DND-41 (cell line): ENCODE data around the gene SERINC2.

Source experiments
- ATAC-seq: fragments of 200-7000 bp; cut with Tn5 transposase; 3 replicates; pipeline ENCODE4 v1.9.1; 2021; ENCODE audit warnings: low read depth; ENCODE audit not compliant: insufficient read depth
- DNase-seq: peaks from one replicate; pipeline ENCODE4 v3.0.0-alpha.2; 2020
- H2AFZ ChIP-seq: 2 replicates; pipeline ENCODE4 v1.6.0; 2012; ENCODE audit warnings: low read depth, low read length
- H3K27ac ChIP-seq: 2 replicates; pipeline ENCODE4 v1.5.1; 2012; ENCODE audit warnings: low read length, inconsistent platforms
- H3K27me3 ChIP-seq: fragments of 200-600 bp; sonication (generic); 2 replicates; pipeline ENCODE4 v1.6.0; 2012; ENCODE audit warnings: low read length, mild to moderate bottlenecking, inconsistent platforms; ENCODE audit not compliant: insufficient read depth, poor library complexity
- H3K36me3 ChIP-seq: 2 replicates; pipeline ENCODE4 v1.5.1; 2012; ENCODE audit warnings: low read length, inconsistent platforms; ENCODE audit not compliant: insufficient read depth
- H3K4me1 ChIP-seq: 2 replicates; pipeline ENCODE4 v1.5.1; 2012; ENCODE audit warnings: mild to moderate bottlenecking, low read length; ENCODE audit not compliant: insufficient read depth
- H3K4me2 ChIP-seq: 2 replicates; pipeline ENCODE4 v1.6.0; 2012; ENCODE audit warnings: mild to moderate bottlenecking, moderate library complexity, low read length, inconsistent platforms; ENCODE audit not compliant: insufficient read depth
- H3K4me3 ChIP-seq, 2 experiments: fragments of 200-600 bp in 1 of 2; shearing (Covaris generic) in 1 of 2; 2 replicates each; pipeline ENCODE4 v1.5.1; 2012 to 2016; ENCODE audit warnings: inconsistent platforms in 2 of 2, low read length in 2 of 2, mild to moderate bottlenecking in 2 of 2, low read depth in 1 of 2, moderate library complexity in 1 of 2
- H3K79me2 ChIP-seq: 2 replicates; pipeline ENCODE4 v1.6.0; 2012; ENCODE audit warnings: low read length, inconsistent platforms; ENCODE audit not compliant: insufficient read depth
- H3K9ac ChIP-seq: 2 replicates; pipeline ENCODE4 v1.6.0; 2012; ENCODE audit warnings: low read depth, mild to moderate bottlenecking, inconsistent platforms, low read length, moderate library complexity
- H3K9me3 ChIP-seq: 2 replicates; pipeline ENCODE4 v1.5.1; 2012; ENCODE audit warnings: low read length, moderate library complexity, mild to moderate bottlenecking, inconsistent platforms; ENCODE audit not compliant: insufficient read depth, severe bottlenecking
- H4K20me1 ChIP-seq: 2 replicates; pipeline ENCODE4 v1.6.0; 2012; ENCODE audit warnings: low read length; ENCODE audit not compliant: insufficient read depth
- CTCF ChIP-seq: IDR thresholded peaks from 2 replicates; pipeline ENCODE4 v1.5.1; 2012; ENCODE audit warnings: borderline replicate concordance, low read length, moderate library complexity, mild to moderate bottlenecking; ENCODE audit not compliant: poor library complexity, severe bottlenecking; ENCODE audit errors: extremely low read depth
- EZH2 ChIP-seq: IDR thresholded peaks from 3 replicates; pipeline ENCODE4 v1.6.1; 2012; ENCODE audit warnings: borderline replicate concordance, low read depth, mild to moderate bottlenecking, moderate library complexity, low read length, inconsistent platforms; ENCODE audit not compliant: severe bottlenecking

The SERINC2 gene

DNA sequence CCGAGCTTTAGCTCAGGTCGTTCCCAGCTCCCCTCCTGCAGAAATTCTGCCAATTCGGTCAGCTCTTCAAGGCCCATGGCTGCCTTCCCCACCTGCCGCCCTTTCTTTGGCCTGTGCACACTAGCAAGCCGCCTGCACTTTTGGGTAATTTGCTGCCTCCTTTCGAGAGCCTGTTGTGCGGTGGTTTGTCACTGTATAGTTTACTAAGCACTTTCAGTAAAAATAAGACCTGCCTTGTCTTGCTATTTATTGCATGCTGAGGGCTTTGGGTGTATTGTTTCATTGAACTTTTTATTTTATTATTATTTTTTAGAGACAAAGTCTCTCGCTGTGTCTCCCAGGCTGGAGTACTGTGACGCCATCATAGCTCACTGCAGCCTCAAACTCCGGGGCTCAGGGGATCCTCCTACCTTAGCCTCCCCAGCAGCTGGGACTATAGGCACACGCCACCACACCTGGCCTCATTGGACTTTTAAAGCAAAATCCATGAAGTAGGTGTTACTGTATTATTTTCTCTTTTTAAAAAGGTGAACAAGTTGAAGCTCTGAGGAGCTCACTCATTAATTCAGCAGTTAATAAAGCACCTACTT is 39.0 kb upstream of the SERINC2 start:
- 0 out of 3 replicates have a peak, but pooled peaks have one; percentile 5 for ATAC-seq
- TF ChIP-seq EZH2 (no peak), CTCF (no peak)
- Histone ChIP-seq H2AFZ (peak overlapping the region; percentile 80), H3K4me1 (peaks cover 18% of the 10 kb centered on the region), H3K4me2 (peak overlapping the region; percentile 80), H4K20me1 (no peaks in the 10 kb centered on the region), H3K9me3 (no peaks in the 10 kb centered on the region), H3K79me2 (no peaks in the 10 kb centered on the region), H3K9ac (peak overlapping the region; percentile 49), H3K4me3 (peak overlapping the region in 1 of 2 experiments; percentile 55; a peak in 2 of 4 replicates), H3K27ac (peak overlapping the region; percentile 65), H3K36me3 (no peaks in the 10 kb centered on the region), H3K27me3 (no peaks in the 10 kb centered on the region)
- DNase-seq = no peak

- Histone ChIP-seq H3K9ac (no peak overlapping the region), H2AFZ (no peak overlapping the region), H3K79me2 (no peaks in the 10 kb centered on the region), H3K4me3 (no peak overlapping the region), H4K20me1 (no peaks in the 10 kb centered on the region), H3K4me2 (0 out of 2 replicates have a peak overlapping the region, but pooled peaks have one; percentile 80), H3K27me3 (no peaks in the 10 kb centered on the region), H3K9me3 (no peaks in the 10 kb centered on the region), H3K27ac (no peak overlapping the region), H3K4me1 (peaks cover 18% of the 10 kb centered on the region), H3K36me3 (no peaks in the 10 kb centered on the region)
- no peak for DNase-seq
- ATAC-seq = no peak
- TF ChIP-seq CTCF = no peak
- no peak for TF ChIP-seq EZH2
Observed at GRCh38 chr1:31374511-31375196, 38.4 kb upstream of the SERINC2 start.

DNA sequence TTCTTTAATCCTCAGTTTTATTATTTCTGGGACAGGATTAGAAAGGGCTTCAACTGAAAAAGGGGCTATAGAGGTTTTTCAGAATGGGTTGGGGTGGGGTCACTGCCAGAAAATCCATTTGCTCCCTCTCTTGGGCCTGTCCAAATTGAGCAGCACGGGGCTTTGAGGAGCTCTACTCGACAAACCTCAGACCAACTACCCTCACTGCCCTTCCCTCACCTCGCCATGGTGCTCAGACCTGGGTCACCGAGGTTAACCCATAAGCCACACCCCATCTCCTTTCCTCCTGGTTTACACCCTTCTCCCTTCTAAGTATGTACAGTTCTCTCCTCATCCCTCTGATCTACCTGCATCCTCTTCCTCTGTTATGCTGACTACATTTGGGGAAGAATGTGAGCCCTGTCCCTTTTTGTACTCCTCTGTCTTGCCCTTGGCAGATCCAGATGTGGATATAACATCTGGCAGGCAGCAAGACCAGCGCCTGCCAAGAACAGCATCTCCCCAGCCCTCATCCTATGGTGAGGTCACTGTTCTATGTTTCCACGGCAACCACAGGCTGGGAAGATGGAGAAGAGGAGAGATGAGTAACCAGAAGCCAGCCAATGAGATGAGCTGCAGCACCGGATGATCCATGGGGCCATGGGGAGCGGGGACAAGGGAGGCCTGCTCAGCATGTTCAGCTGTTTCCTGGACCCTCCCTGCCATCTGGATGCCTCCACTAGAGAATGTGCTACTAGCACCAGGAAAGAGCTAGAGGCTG is 36.5 kb upstream of the SERINC2 start:
- no peak overlapping the region for H3K4me2 ChIP-seq
- no peaks in the 10 kb centered on the region for H3K79me2 ChIP-seq
- H3K4me3 ChIP-seq = no peak overlapping the region
- H3K9me3 ChIP-seq = no peaks in the 10 kb centered on the region
- H2AFZ ChIP-seq = no peak overlapping the region
- no peaks in the 10 kb centered on the region for H4K20me1 ChIP-seq
- no peak for DNase-seq
- H3K27ac ChIP-seq = no peak overlapping the region
- ATAC-seq = no peak
- H3K9ac ChIP-seq = no peak overlapping the region
- no peaks in the 10 kb centered on the region for H3K36me3 ChIP-seq
- peaks cover 18% of the 10 kb centered on the region for H3K4me1 ChIP-seq
- TF ChIP-seq CTCF (no peak), EZH2 (no peak)
- H3K27me3 ChIP-seq = no peaks in the 10 kb centered on the region
